ENCODE results near the gene MRPS26. TPM values are rescaled to one million over a fixed set of nuclear protein-coding genes. Genes with fewer than 3 reads are reported as not detected.
"Not testable (repeated sequence)": the region's sequence is repeated elsewhere in the genome, so short reads cannot be mapped to it uniquely, and the experiment has no call there.

Gene MRPS26
- total and polyA plus RNA-seq, 4 donors = 24.1 to 91.1 (median 74.0) TPM

DNA sequence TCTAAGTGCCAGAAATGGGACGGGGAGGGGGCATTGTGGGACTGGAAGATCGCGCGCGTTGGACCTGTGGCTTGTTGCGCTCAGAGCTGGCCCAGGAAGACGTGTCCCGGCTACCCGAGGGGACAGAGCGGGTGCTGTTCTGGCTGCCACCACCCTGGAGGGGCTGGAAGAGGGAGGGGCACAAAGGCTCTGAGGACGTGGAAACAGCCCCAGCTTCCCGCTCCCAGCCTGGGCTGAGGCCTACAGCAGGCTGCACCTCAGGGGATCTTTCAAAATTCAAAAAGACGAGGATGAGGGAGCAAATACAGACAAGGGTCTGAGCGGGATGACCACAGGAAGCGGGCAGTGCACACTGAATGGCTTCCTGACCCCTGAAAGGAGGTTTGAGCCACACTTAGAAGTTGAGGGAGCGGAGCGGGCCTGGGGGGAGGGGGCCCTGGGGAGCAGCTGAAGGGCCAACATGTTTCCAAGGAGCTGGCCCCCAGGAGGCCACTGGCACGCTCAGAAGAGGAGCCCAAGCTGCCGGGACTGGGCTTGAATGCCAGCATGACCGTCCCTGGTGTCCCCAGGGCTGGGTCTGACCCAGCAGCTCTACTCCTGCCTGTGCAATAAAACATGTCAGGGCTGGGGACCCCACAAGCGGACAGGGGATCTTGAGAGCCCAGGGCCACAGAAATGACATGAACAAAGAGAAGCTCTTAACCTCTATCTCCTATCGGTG lies 26.8 kb downstream of the MRPS26 start:
- DNase-seq (ENCODE audit: low read depth in 4 of 6, low spot score in 6 of 6) = no peak
- H3K27me3 ChIP-seq (ENCODE audit: control insufficient read depth, insufficient read depth, low read length) = peaks cover 25% of the 10 kb centered on the region
- no peak overlapping the region for H3K4me3 ChIP-seq (ENCODE audit: low read depth, low read length)
- WGBS (ENCODE audit: insufficient coverage) = 59% methylated on average over 22 of the region's 22 CpGs
- H3K27ac ChIP-seq (ENCODE audit: low read depth, low read length) = no peak overlapping the region
- no peaks in the 10 kb centered on the region for H3K9me3 ChIP-seq (ENCODE audit: control insufficient read depth, insufficient read depth, low read length)
- H3K4me1 ChIP-seq (ENCODE audit: control insufficient read depth, insufficient read depth, low read length) = peaks cover 7% of the 10 kb centered on the region
- no peaks in the 10 kb centered on the region for H3K36me3 ChIP-seq (ENCODE audit: control insufficient read depth, insufficient read depth, low read length)

- H3K4me3 ChIP-seq (ENCODE audit: low read depth, low read length); DNase-seq (ENCODE audit: low read depth in 4 of 6, low spot score in 6 of 6); H3K9me3 ChIP-seq (ENCODE audit: control insufficient read depth, insufficient read depth, low read length); H3K36me3 ChIP-seq (ENCODE audit: control insufficient read depth, insufficient read depth, low read length); H3K27ac ChIP-seq (ENCODE audit: low read depth, low read length); H3K4me1 ChIP-seq (ENCODE audit: control insufficient read depth, insufficient read depth, low read length): not testable (repeated sequence)
- peaks cover 25% of the 10 kb centered on the region for H3K27me3 ChIP-seq (ENCODE audit: control insufficient read depth, insufficient read depth, low read length)
- 95% methylated on average over 7 of the region's 8 CpGs for WGBS (ENCODE audit: insufficient coverage)
Observed at GRCh38 chr20:3073251-3073643, 27.4 kb downstream of the MRPS26 start.

DNA sequence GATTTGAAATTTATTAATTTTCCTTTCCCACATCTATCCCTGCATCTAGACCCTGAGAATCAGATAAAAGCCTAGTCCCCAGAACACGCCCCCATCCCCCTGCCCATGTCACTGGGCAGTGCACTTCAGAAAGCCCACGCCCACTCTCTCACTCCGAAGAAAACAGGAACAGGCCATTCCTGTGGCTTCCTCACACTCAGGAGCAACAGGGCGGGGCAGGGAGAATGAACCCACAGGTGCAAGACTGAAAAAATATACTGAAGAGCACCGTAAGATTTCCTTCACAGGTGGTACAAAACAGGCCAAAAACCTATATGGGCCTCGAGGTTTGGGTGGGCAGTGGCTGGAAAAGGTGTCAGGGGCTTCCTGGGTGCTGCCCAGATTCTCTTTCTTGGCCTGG lies 29.0 kb downstream of the MRPS26 start:
- Histone ChIP-seq H3K27ac (ENCODE audit: low read depth, low read length) (no peak overlapping the region), H3K4me1 (ENCODE audit: control insufficient read depth, insufficient read depth, low read length) (peaks cover 7% of the 10 kb centered on the region), H3K27me3 (ENCODE audit: control insufficient read depth, insufficient read depth, low read length) (peaks cover 25% of the 10 kb centered on the region), H3K36me3 (ENCODE audit: control insufficient read depth, insufficient read depth, low read length) (no peaks in the 10 kb centered on the region), H3K9me3 (ENCODE audit: control insufficient read depth, insufficient read depth, low read length) (no peaks in the 10 kb centered on the region), H3K4me3 (ENCODE audit: low read depth, low read length) (no peak overlapping the region)
- DNase-seq (ENCODE audit: low read depth in 4 of 6, low spot score in 6 of 6) = no peak
- WGBS (ENCODE audit: insufficient coverage) = 88% methylated on average over 6 of the region's 6 CpGs

DNA sequence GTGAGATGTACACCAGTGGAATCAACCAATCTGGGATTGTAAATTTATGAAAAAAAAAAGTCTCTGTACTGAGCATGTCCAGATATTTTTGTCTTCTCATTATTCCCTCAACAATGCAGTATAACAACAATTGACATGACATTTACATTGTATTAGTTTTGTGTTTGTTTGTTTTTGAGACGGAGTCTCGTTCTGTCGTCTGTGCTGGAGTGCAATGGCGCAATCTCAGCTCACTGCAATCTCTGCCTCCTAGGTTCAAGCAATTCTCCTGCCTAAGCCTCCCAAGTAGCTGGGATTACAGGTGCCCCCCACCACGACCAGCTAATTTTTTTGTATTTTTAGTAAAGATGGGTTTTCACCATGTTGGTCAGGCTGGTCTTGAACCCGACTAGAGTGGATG lies 29.5 kb downstream of the MRPS26 start:
- not testable (repeated sequence) for H3K4me3 ChIP-seq (ENCODE audit: low read depth, low read length); H3K27ac ChIP-seq (ENCODE audit: low read depth, low read length); DNase-seq (ENCODE audit: low read depth in 4 of 6, low spot score in 6 of 6); H3K9me3 ChIP-seq (ENCODE audit: control insufficient read depth, insufficient read depth, low read length); H3K4me1 ChIP-seq (ENCODE audit: control insufficient read depth, insufficient read depth, low read length); H3K36me3 ChIP-seq (ENCODE audit: control insufficient read depth, insufficient read depth, low read length)
- WGBS (ENCODE audit: insufficient coverage) = 67% methylated on average over 1 of the region's 6 CpGs
- peaks cover 25% of the 10 kb centered on the region for H3K27me3 ChIP-seq (ENCODE audit: control insufficient read depth, insufficient read depth, low read length)

GRCh38 chr20:3077618-3078134 lies 31.8 kb downstream of the MRPS26 start:
- 94% methylated on average over 2 of the region's 4 CpGs for WGBS (ENCODE audit: insufficient coverage)
- Histone ChIP-seq H3K27ac (ENCODE audit: low read depth, low read length) (no peak overlapping the region), H3K9me3 (ENCODE audit: control insufficient read depth, insufficient read depth, low read length) (no peaks in the 10 kb centered on the region), H3K36me3 (ENCODE audit: control insufficient read depth, insufficient read depth, low read length) (no peaks in the 10 kb centered on the region), H3K4me1 (ENCODE audit: control insufficient read depth, insufficient read depth, low read length) (peaks cover 3% of the 10 kb centered on the region), H3K27me3 (ENCODE audit: control insufficient read depth, insufficient read depth, low read length) (peaks cover 25% of the 10 kb centered on the region), H3K4me3 (ENCODE audit: low read depth, low read length) (no peak overlapping the region)
- no peak for DNase-seq (ENCODE audit: low read depth in 4 of 6, low spot score in 6 of 6)

DNA sequence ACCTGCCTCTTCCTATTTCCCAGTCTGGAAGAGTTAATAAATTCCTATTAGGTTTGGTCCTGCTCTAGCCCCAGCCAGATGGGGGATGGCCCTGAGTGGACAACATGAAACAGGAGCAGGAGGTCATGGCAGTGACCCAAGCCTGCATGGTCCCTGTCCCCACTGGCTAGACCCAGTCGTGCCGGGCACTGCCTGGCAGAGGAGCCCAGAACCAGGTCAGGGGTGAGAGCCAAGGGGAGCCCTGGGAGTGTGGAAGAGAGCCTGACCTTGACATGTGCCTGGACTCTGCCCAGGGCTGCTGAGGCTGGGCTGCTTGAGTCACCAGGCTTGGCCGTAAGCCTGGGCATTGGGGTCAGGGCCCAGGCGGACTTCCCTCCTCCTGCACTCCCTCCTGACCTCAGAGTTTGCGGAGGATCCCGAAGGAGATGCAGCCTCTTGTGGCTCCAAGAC lies 35.1 kb downstream of the MRPS26 start:
- 91% methylated on average over 4 of the region's 6 CpGs for WGBS (ENCODE audit: insufficient coverage)
- DNase-seq (ENCODE audit: low read depth in 4 of 6, low spot score in 6 of 6) = no peak
- H3K27me3 ChIP-seq (ENCODE audit: control insufficient read depth, insufficient read depth, low read length) = peaks cover 34% of the 10 kb centered on the region
- H3K27ac ChIP-seq (ENCODE audit: low read depth, low read length) = no peak overlapping the region
- no peaks in the 10 kb centered on the region for H3K36me3 ChIP-seq (ENCODE audit: control insufficient read depth, insufficient read depth, low read length)
- H3K4me1 ChIP-seq (ENCODE audit: control insufficient read depth, insufficient read depth, low read length) = peaks cover 8% of the 10 kb centered on the region
- H3K9me3 ChIP-seq (ENCODE audit: control insufficient read depth, insufficient read depth, low read length) = no peaks in the 10 kb centered on the region
- H3K4me3 ChIP-seq (ENCODE audit: low read depth, low read length) = no peak overlapping the region

- no peaks in the 10 kb centered on the region for H3K9me3 ChIP-seq (ENCODE audit: control insufficient read depth, insufficient read depth, low read length)
- peaks cover 8% of the 10 kb centered on the region for H3K4me1 ChIP-seq (ENCODE audit: control insufficient read depth, insufficient read depth, low read length)
- no peaks in the 10 kb centered on the region for H3K36me3 ChIP-seq (ENCODE audit: control insufficient read depth, insufficient read depth, low read length)
- H3K27me3 ChIP-seq (ENCODE audit: control insufficient read depth, insufficient read depth, low read length) = peaks cover 34% of the 10 kb centered on the region
- no peak overlapping the region for H3K4me3 ChIP-seq (ENCODE audit: low read depth, low read length)
- 92% methylated on average over 9 of the region's 11 CpGs for WGBS (ENCODE audit: insufficient coverage)
- no peak for DNase-seq (ENCODE audit: low read depth in 4 of 6, low spot score in 6 of 6)
- no peak overlapping the region for H3K27ac ChIP-seq (ENCODE audit: low read depth, low read length)
Observed at GRCh38 chr20:3081641-3082040, 35.8 kb downstream of the MRPS26 start.

GRCh38 chr20:3082306-3082951 lies 36.6 kb downstream of the MRPS26 start:
- no peaks in the 10 kb centered on the region for H3K9me3 ChIP-seq (ENCODE audit: control insufficient read depth, insufficient read depth, low read length)
- no peak overlapping the region for H3K27ac ChIP-seq (ENCODE audit: low read depth, low read length)
- WGBS (ENCODE audit: insufficient coverage) = 3% methylated on average over 62 of the region's 71 CpGs
- peaks cover 8% of the 10 kb centered on the region for H3K4me1 ChIP-seq (ENCODE audit: control insufficient read depth, insufficient read depth, low read length)
- no peaks in the 10 kb centered on the region for H3K36me3 ChIP-seq (ENCODE audit: control insufficient read depth, insufficient read depth, low read length)
- DNase-seq (ENCODE audit: low read depth in 4 of 6, low spot score in 6 of 6) = peak in 2 of 6 donors; percentile 10 to 16
- H3K4me3 ChIP-seq (ENCODE audit: low read depth, low read length) = no peak overlapping the region
- H3K27me3 ChIP-seq (ENCODE audit: control insufficient read depth, insufficient read depth, low read length) = peaks cover 34% of the 10 kb centered on the region

DNA sequence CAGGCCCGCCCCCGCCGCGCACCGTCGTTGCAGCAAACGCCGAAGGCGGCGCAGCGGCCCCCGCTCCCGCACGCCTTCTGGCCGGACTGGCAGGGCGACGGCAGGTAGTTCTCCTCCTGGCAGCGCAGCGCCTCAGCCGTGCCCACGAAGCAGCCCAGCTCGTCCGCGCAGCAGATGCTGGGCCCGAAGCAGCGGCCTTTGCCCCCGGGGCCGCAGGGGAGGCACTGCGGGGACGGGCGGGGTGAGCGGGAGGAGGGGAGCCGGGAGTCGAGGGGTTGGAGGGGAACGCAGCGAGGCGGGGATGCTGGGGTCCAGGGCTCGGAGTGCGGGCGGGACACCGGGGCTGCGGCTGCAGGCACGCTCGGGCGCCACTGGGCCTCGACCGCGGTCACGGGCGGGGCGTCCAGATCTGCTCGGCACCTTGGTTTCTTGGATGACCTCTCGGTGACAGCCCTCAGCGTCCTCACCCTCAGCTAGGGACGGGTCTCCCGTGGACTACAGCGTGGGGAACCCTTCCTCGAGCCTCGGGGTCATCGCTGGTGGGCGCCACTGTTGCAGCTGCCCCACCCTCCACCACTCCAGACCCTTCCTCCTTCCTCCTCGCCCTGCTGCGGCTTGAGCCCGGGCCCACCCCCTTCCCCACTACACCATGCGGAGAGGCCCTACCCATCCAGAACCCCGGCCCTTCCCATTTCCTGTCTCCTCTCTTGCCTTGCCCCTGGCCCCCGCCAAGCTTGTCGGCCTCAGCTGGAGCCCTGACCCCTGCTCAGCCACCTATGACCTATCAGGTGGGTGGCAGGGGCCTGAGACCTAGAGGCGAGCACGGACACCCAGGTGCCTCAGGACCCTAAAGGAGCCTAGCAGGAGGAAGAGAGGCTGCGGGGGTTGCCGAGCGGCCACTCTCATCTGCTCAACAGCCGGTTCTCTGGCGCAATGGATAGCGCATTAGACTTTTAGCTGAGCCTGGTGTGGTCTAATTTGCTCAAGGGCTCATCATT lies 37.4 kb downstream of the MRPS26 start:
- no peak for DNase-seq (ENCODE audit: low read depth in 4 of 6, low spot score in 6 of 6)
- no peaks in the 10 kb centered on the region for H3K36me3 ChIP-seq (ENCODE audit: control insufficient read depth, insufficient read depth, low read length)
- H3K27ac ChIP-seq (ENCODE audit: low read depth, low read length) = no peak overlapping the region
- WGBS (ENCODE audit: insufficient coverage) = 13% methylated on average over 76 of the region's 76 CpGs
- no peak overlapping the region for H3K4me3 ChIP-seq (ENCODE audit: low read depth, low read length)
- H3K4me1 ChIP-seq (ENCODE audit: control insufficient read depth, insufficient read depth, low read length) = peaks cover 8% of the 10 kb centered on the region
- H3K27me3 ChIP-seq (ENCODE audit: control insufficient read depth, insufficient read depth, low read length) = peaks cover 34% of the 10 kb centered on the region
- no peaks in the 10 kb centered on the region for H3K9me3 ChIP-seq (ENCODE audit: control insufficient read depth, insufficient read depth, low read length)
